Caki2 (cell line): Measurements from ENCODE around the gene NT5DC4. TPM values are rescaled to one million over a fixed set of nuclear protein-coding genes. Genes with fewer than 3 reads are reported as not detected.

Experiments used
- DNase-seq: peaks from one replicate; pipeline ENCODE4 v3.0.0-alpha.2; 2015; ENCODE audit warnings: low read depth
- in situ Hi-C: cut with HindIII; loops from 2 replicates; pipeline ENCODE4 v1.10.0; 2016; ENCODE audit warnings: low sequenced_read_pairs, low pct_unique_long_range_greater_than_20kb, mixed read lengths
- total RNA-seq: library from RNA; depleted of rRNA; stranded (reverse); fragments of >200 nt; shearing (Covaris generic); gene quantifications from 2 replicates; pipeline ENCODE4 v1.2.3, GENCODE V29; 2014; ENCODE audit warnings: low replicate concordance; rRNA removed

The NT5DC4 gene
- total RNA-seq, result not detected in 2 replicates

- DNase-seq, result no peak
- in situ Hi-C loops, result no loop called here
Observed at GRCh38 chr2:112720785-112721184, at the start of gene NT5DC4. TSS of gene NT5DC4 (plus strand) at chr2:112721020. CDS start at chr2:112721080, 60 bp downstream.

DNA sequence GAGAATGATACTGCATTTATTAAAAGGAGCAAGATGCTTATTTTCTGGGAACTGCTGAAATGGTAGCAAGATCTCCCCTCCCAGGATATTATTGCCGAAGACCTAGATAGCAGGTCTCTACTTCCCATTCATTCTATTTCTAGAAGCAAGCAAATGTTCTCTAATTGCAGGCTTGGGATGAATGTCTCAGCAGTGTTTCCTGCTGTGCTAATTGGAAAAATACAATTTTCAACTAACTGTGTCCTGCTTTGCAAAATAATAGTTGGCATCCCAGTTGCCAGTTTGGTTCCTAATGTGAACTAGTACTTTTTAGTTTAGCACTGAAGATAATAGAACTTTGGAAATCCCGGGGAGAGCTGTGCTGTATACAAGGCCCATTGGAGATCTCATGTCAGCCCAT lies 49.0 kb upstream of the NT5DC4 start:
- DNase-seq, result no peak
- in situ Hi-C loops, result no loop called here

GRCh38 chr2:112673008-112673407 lies 47.8 kb upstream of the NT5DC4 start:
- no peak for DNase-seq
- in situ Hi-C loops, result no loop called here

DNA sequence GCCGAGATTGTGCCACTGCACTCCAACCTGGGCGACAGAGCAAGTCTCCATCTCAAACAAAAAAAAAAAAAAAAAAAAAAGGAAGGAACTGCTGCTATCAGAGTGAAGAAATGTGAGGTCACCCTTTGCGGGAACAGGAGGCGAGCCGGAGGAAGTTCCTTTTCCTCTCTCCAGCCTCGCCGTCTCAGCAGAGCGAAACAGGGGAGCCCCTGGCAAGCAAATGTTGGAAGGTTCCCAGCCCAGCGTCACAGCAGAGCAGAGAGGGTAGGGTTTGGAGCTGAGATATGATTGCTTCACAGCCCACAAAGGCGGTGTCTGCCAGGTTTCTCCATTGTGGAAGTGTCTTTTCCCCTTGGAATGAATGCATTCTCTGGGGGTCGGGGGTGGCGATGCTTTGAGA lies 46.6 kb upstream of the NT5DC4 start:
- DNase-seq, result no peak
- in situ Hi-C loops, result no loop called here

DNA sequence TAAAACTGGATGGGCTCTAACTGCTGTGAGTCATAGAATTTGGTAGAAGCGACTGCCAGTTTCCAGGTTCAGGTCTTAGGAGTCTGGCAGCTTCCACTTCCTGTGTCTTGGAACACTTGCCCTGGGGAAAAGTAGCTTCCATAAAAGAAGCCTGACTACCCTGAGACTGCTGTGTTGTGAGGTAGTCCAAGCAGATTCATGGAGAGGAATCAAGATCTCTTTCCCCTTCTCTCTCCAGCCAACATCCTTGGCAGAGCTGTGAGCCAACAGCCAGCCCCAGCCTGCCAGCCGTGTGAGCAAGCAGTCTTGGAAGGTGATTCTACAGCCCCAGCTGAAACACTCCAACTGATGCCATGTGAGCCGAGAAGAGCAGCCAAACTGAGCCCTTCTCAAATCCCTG lies 41.3 kb upstream of the NT5DC4 start:
- DNase-seq, result no peak
- in situ Hi-C loops, result no loop called here

DNA sequence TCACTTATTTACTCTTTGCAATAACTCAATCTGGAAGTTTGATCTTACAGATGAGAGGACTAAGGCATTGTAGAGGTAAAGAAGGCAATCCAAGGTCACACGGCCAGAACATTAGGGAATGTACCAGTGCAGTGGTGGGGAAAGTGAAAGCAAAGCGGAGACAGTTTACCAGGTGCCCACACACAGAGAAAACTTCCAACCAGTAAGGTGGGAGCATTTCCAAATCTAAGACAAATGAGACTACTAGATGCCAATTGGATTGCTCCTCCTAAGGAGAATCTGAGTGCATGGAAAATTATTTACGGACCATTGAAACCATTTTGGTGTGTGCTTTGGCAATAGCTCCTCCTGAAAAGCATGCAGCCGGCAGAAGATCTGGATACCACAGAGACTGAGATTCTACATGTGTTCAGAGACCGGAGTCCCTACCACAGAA lies 40.1 kb upstream of the NT5DC4 start:
- DNase-seq, result no peak
- in situ Hi-C loops, result no loop called here

GRCh38 chr2:112682101-112682500 lies 38.7 kb upstream of the NT5DC4 start:
- in situ Hi-C loops, result no loop called here

GRCh38 chr2:112683550-112684414 lies 37.0 kb upstream of the NT5DC4 start:
- no peak for DNase-seq
- in situ Hi-C loops, result no loop called here

More at GRCh38 chr2:112682101-112682500, 38.7 kb upstream of the NT5DC4 start:
- DNase-seq, result no peak

DNA sequence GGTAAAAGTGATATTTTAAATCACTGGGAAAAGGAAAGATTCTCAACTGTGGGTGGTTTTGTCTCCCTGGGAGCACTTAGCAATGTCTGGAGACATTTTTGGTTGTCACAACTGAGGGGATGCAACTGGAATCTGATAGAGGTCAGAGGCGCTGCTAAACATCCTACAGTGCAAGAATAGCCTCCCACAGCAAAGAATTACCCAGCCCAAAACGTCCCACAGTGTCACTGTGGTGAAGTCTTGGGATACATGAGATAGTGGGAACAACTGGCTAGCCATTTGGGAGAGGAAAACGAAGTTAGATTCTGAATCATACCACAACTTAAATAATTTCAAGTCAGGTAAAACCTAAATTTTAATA lies 36.4 kb upstream of the NT5DC4 start:
- DNase-seq, result no peak
- in situ Hi-C loops, result no loop called here

DNA sequence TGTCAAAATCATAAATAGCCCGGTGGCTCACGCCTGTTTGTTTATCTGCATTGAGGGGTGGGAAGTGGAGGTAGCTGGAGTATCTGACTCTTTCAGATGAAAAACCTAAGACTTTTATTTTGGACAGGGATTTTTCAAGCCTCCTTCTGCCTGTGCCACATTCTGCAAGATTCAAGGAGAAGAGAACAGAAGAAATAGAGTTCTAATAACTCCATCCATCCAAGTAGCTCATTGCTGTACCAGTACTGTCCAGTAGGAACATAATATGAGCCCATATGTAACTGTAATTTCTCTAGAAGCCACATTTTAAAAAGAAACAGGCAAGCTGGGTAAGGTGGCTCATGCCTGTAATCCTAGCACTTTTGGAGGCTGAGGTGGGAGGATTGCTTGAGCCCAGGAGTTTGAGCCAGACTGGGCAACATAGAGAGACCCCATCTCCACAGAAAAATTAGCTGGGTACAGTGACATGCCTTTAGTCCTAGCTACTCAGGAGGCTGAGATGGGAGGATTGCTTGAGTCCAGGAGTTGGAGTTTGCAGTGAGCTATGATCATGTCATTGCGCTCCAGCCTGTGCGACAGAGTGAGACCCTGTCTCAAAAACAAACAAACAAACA lies 35.4 kb upstream of the NT5DC4 start:
- no peak for DNase-seq
- in situ Hi-C loops, result no loop called here

DNA sequence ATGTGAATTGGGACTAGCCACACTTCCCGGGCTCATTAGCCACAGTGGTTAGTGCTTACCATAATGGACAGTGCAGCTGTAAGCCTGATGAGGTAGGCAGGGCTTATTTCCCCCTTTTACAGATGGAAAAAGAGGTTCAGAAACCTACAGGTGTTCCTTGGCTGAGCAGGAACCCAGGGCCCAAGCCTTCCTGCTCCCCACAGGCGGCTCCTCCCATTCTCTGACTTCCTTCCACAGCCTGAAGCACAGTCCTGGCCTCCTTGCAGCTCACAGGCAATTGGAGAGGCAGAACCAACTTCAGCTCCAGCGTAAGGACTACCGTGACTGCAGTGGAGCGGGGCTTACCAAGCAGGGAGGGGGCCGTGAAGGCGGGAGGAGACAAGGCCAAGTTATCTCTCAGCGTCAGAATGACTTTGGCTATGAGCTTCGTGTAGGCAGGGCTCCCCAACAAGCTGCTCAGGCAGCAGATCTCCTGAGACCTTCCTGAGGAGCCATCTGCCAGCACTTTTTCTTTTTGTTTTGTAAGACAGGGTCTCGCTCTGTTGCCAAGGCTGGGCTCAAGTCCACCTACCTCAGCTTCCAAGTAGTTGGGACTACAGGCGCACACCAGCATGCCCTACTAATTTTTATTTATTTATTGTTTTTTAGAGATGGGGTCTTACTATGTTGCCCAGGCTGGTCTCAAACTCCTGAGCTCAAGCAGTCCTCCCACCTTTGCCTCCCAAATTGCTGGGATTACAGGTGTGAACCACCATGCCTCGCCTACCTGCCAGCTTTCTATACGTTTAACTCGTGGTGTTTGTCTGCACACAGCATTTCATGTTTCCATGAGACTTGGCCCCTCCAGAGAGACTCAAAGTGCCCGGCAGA lies 34.2 kb upstream of the NT5DC4 start:
- in situ Hi-C loops, result no loop called here
- no peak for DNase-seq

DNA sequence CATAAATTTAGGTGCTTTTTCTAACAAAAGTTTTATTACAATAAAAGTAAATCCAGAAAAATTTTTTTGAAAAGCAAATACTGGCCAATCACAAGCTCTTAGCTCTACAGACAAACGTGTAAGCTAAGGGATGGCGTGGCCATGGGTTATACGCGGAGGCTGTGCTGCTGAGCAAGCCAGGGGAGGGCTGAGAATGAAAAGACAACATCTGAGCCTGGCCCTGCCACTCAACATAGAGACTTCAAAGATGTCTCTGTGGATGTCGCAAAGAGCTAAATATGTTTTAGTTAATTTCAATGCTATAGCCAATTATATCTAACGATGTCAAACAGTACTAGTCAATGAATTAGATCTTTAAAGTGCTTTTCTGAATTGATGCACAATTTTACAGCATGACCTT lies 33.3 kb upstream of the NT5DC4 start:
- in situ Hi-C loops, result no loop called here
- DNase-seq, result no peak

- DNase-seq, result no peak
- in situ Hi-C loops, result no loop called here
Observed at GRCh38 chr2:112688086-112688880, 32.5 kb upstream of the NT5DC4 start.

GRCh38 chr2:112690853-112691401 lies 29.9 kb upstream of the NT5DC4 start:
- peak; percentile 55 for DNase-seq
- in situ Hi-C loops, result no loop called here

- in situ Hi-C loops, result no loop called here
- DNase-seq, result no peak
Observed at GRCh38 chr2:112691881-112692281, 28.9 kb upstream of the NT5DC4 start.

DNA sequence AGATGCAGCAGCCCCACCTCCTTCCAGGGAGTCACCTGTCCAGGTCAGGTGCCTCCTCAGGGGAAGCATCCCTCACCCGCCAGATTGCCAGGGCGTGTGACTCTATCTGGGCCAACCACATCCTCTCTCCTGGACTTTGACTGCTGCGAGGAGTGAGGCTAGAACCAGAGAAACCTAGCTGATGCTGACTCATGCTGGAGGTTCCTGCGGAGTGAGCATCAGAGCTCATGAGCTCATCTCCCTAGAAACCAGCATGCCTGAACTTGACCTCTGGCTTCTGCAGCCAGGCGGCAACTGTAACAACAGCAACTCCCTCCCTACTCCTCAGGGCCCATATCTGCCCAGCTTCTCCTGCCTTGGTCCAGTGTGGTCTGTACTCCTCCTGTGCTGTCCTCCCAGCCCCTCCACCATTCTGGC lies 28.3 kb upstream of the NT5DC4 start:
- peak; percentile 99 for DNase-seq
- in situ Hi-C loops, result no loop called here

DNA sequence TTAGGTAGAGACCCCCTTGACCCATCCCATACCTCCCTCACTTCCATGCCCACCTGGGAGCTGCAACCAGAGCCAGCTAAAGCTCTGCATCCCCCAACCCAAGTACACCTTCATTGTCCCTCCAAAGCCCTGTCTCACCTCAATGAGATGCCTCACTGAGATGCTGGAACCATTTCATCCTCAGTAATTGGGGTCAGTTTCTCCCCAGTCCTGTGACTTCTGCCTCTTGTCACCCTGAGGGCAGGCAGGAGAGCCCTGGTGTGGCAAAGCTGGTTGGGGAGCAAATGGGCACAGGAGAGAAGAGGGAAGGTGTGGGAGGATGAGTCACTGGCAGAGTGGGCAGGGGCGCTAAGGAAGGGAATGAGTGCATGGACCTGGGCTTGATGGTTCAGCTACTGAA lies 27.9 kb upstream of the NT5DC4 start:
- in situ Hi-C loops, result no loop called here
- no peak for DNase-seq

DNA sequence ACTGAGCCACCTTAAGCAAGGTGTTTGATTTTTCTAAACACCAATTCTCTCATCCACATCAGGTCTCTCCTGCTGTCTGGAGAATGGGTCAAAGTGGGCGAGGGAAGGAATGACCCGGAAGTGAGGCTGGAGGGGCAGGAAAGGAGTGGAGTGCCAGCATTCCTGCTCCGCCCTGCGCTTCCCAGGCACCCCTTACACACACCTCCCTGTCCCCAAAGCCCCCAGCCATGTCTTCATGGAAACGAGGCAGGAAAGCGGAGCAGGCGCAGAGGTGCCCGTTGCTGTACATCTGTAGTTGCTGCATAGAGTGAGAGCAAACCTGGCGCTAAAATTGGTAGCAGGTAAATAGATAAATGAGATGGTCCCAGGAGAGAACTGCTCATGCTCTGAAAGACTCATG lies 27.2 kb upstream of the NT5DC4 start:
- no peak for DNase-seq
- in situ Hi-C loops, result no loop called here
